Ishikawa (cell line): ENCODE results near the gene MYH14.

Experiments
- CEBPB ChIP-seq: IDR thresholded peaks from 2 replicates; pipeline ENCODE4 v1.6.1; 2012
- EGR1 ChIP-seq: IDR thresholded peaks from 2 replicates; pipeline ENCODE4 v1.6.1; 2012
- MAX ChIP-seq: IDR thresholded peaks from 2 replicates; pipeline ENCODE4 v1.6.1; 2012
- USF1 ChIP-seq: IDR thresholded peaks from 2 replicates; pipeline ENCODE4 v1.6.1; 2012

- no peak for TF ChIP-seq CEBPB
- TF ChIP-seq USF1 = no peak
- peak; percentile 99 for TF ChIP-seq EGR1
- TF ChIP-seq MAX = no peak
Measured at GRCh38 chr19:50333235-50333736, 129.9 kb downstream of the MYH14 start.
